GM12878 (cell line): Measurements from ENCODE around the gene TTI1.

Experiments
- FOS ChIP-seq: IDR thresholded peaks from 3 replicates; pipeline ENCODE4 v1.6.1; 2011; ENCODE audit warnings: borderline replicate concordance; ENCODE audit not compliant: insufficient read length; ENCODE audit errors: extremely low read depth
- NFXL1 ChIP-seq: fragments of 450-650 bp; IDR thresholded peaks from 2 replicates; pipeline ENCODE4 v1.6.1; 2017; ENCODE audit warnings: antibody characterized with exemption, mild to moderate bottlenecking, borderline replicate concordance
- POLR2A ChIP-seq: IDR thresholded peaks from 2 replicates; pipeline ENCODE4 v1.6.1; 2011; ENCODE audit warnings: low read depth, mild to moderate bottlenecking, low read length
- RFX5 ChIP-seq: IDR thresholded peaks from 2 replicates; pipeline ENCODE4 v1.6.1; 2011; ENCODE audit warnings: low read depth, low read length, improper control_type of control experiment

DNA sequence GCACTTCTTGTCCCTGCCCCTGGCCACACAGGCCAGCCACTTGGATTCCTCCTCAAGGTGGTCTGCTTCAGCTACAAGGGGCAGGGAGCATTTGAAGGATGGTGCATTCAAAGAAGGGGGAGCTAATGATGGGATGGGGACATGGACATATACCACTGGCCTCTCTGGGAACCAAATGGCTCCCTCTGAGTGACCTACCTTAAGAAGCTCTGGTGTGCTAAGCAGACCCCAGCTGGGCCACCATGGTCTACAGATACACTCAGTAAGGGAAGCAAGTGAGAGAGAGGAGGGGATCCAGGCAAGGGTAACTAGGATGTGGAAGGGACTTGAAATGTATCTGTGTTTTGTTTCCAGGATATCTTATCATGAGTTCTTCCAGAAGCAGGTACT is 62.4 kb downstream of the TTI1 start:
- no peak for TF ChIP-seq FOS
- no peak for TF ChIP-seq RFX5
- TF ChIP-seq POLR2A = no peak
- no peak for TF ChIP-seq NFXL1
